IPS-NIHi7 (cell line): ENCODE measurements around the gene KIR2DL3.
"Not testable (repeated sequence)": the region's sequence is repeated elsewhere in the genome, so short reads cannot be mapped to it uniquely, and the experiment has no call there.

Experiments
- DNase-seq: peaks from one replicate; pipeline ENCODE4 v3.0.0; 2012; ENCODE audit warnings: mixed read lengths; ENCODE audit errors: extremely low spot score

KIR2DL3 gene

GRCh38 chr19:54741950-54742349 lies 3.6 kb downstream of the KIR2DL3 start:
- DNase-seq = not testable (repeated sequence)

- DNase-seq = not testable (repeated sequence)
These were observed 5.8 kb downstream of the KIR2DL3 start for GRCh38 chr19:54744080-54744479.

- not testable (repeated sequence) for DNase-seq
These were observed 9.5 kb downstream of the KIR2DL3 start for GRCh38 chr19:54747614-54748322.

- DNase-seq = not testable (repeated sequence)
These were observed 12.0 kb downstream of the KIR2DL3 start for GRCh38 chr19:54750276-54750675.

GRCh38 chr19:54756204-54757110 lies 18.1 kb downstream of the KIR2DL3 start:
- DNase-seq = not testable (repeated sequence)

- not testable (repeated sequence) for DNase-seq
These were observed 20.3 kb downstream of the KIR2DL3 start for GRCh38 chr19:54758577-54758976.

- not testable (repeated sequence) for DNase-seq
These were observed 25.9 kb downstream of the KIR2DL3 start for GRCh38 chr19:54764219-54764618.

- DNase-seq = not testable (repeated sequence)
These were observed 28.2 kb downstream of the KIR2DL3 start for GRCh38 chr19:54766464-54766863.

- not testable (repeated sequence) for DNase-seq
These were observed 31.3 kb downstream of the KIR2DL3 start, which contains the start of gene KIR2DL1 for GRCh38 chr19:54769646-54770045. KIR2DL1 (plus strand) TSS chr19:54769793; CDS start chr19:54769851, 58 bp downstream.

GRCh38 chr19:54770511-54770910 lies 32.2 kb downstream of the KIR2DL3 start:
- not testable (repeated sequence) for DNase-seq

- DNase-seq = not testable (repeated sequence)
These were observed 33.0 kb downstream of the KIR2DL3 start for GRCh38 chr19:54771018-54771960.

- not testable (repeated sequence) for DNase-seq
These were observed 34.4 kb downstream of the KIR2DL3 start for GRCh38 chr19:54772666-54773065.

- DNase-seq = not testable (repeated sequence)
These were observed 36.9 kb downstream of the KIR2DL3 start for GRCh38 chr19:54775095-54775815.

- not testable (repeated sequence) for DNase-seq
These were observed 37.5 kb downstream of the KIR2DL3 start for GRCh38 chr19:54775830-54776229.

- not testable (repeated sequence) for DNase-seq
These were observed 39.5 kb downstream of the KIR2DL3 start for GRCh38 chr19:54777851-54778250.

GRCh38 chr19:54778896-54779295 lies 40.6 kb downstream of the KIR2DL3 start:
- not testable (repeated sequence) for DNase-seq

GRCh38 chr19:54782916-54783315 lies 44.6 kb downstream of the KIR2DL3 start:
- DNase-seq = not testable (repeated sequence)

GRCh38 chr19:54786091-54786723 lies 47.9 kb downstream of the KIR2DL3 start:
- DNase-seq = not testable (repeated sequence)

- not testable (repeated sequence) for DNase-seq
These were observed 49.8 kb downstream of the KIR2DL3 start for GRCh38 chr19:54788154-54788553.

GRCh38 chr19:54790711-54791110 lies 52.4 kb downstream of the KIR2DL3 start:
- DNase-seq = no peak
